Left colon (tissue), 2 donors: ENCODE measurements around the gene BMAL2. TPM values are rescaled to one million over a fixed set of nuclear protein-coding genes. Genes with fewer than 3 reads are reported as not detected.

Experiments used
- ATAC-seq: fragments of 200-7000 bp; cut with Tn5 transposase; one replicate; pipeline ENCODE4 v1.9.1; 2020; ENCODE audit warnings: mild to moderate bottlenecking, moderate library complexity
- DNase-seq, 2 donors: peaks; one replicate each; pipeline ENCODE4 v3.0.0-alpha.2; 2020
- intact Hi-C, 2 donors: fragments of 100-400 bp; cut with DNase I in 1 of 2; cut with micrococcal nuclease in 1 of 2; formaldehyde crosslinking; loops; one replicate each; pipeline versions ENCODE4 v1.11.2 to v1.14.0; 2022; cut with DNase I, micrococcal nuclease
- long read RNA-seq: library from polyadenylated mRNA; unstranded; transcript quantifications from one replicate; pipeline ENCODE4 v2.0.0, GENCODE V29; 2021
- total RNA-seq, 2 donors: library from RNA; stranded (reverse); fragmentation: NEBNext Ultra II Directional; extraction: Animal tissue kit (Norgen Biotek cat#: 25700); gene quantifications; one replicate each; pipeline ENCODE4 v1.2.1, GENCODE V29; 2021
- donor health status: DM: no; HTN: no; CAD: no.
- donor health status: DM: yes; HTN: yes; CAD: no.

The BMAL2 gene
- 1 to 10 TPM; 3.6 to 4.3 TPM for total RNA-seq
- long read RNA-seq, partial matches to known transcripts = 0 of 3 reads
- long read RNA-seq, other reads (novel, unspliced or antisense) = 2 of 3 reads

GRCh38 chr12:27332714-27333402, at the start of gene BMAL2:
Gene BMAL2, plus strand, starts transcription at chr12:27332836. Its CDS starts 237 bp downstream, at chr12:27333073.
- DNase-seq (peak; percentile 27 to 47), ATAC-seq (peak; percentile 75)
- intact Hi-C loops = no loop called here

- ATAC-seq (no peak), DNase-seq (no peak)
- intact Hi-C loops = no loop called here
These were observed 48.6 kb upstream of the BMAL2 start for GRCh38 chr12:27284021-27284420.

- no peak for ATAC-seq
- intact Hi-C loops = no loop called here
- DNase-seq = no peak
These were observed 47.9 kb upstream of the BMAL2 start for GRCh38 chr12:27284751-27285150.

- no peak for DNase-seq
- ATAC-seq = no peak
- intact Hi-C loops = no loop called here
These were observed 47.2 kb upstream of the BMAL2 start for GRCh38 chr12:27285403-27285802.

- intact Hi-C loops = no loop called here
- DNase-seq = no peak
- ATAC-seq = no peak
These were observed 43.2 kb upstream of the BMAL2 start for GRCh38 chr12:27289414-27289813.

- ATAC-seq (peak; percentile 89), DNase-seq (no peak)
- intact Hi-C loops = no loop called here
These were observed 42.0 kb upstream of the BMAL2 start for GRCh38 chr12:27290501-27291168.

GRCh38 chr12:27291862-27292261, 40.8 kb upstream of the BMAL2 start:
- intact Hi-C loops = no loop called here
- DNase-seq = no peak
- no peak for ATAC-seq

- DNase-seq = no peak
- intact Hi-C loops = no loop called here
- ATAC-seq = no peak
These were observed 39.9 kb upstream of the BMAL2 start for GRCh38 chr12:27292718-27293117.

- DNase-seq = no peak
These were observed 39.2 kb upstream of the BMAL2 start for GRCh38 chr12:27293463-27293862.

GRCh38 chr12:27296674-27297073, 36.0 kb upstream of the BMAL2 start:
- no peak for ATAC-seq
- intact Hi-C loops = no loop called here
- DNase-seq = no peak

More at GRCh38 chr12:27293463-27293862, 39.2 kb upstream of the BMAL2 start:
- ATAC-seq = peak; percentile 19
- intact Hi-C loops = no loop called here

- DNase-seq (no peak), ATAC-seq (no peak)
- intact Hi-C loops = no loop called here
These were observed 35.1 kb upstream of the BMAL2 start for GRCh38 chr12:27297566-27297965.

- intact Hi-C loops = no loop called here
- no peak for DNase-seq
- ATAC-seq = no peak
These were observed 33.5 kb upstream of the BMAL2 start for GRCh38 chr12:27299102-27299501.

- intact Hi-C loops = loop anchor here in 1 of 2 donors (5.0 to 10.0 kb wide), 3 partner anchors 43 to 285 kb away; partner anchors contain the start of gene TM7SF3
- no peak for DNase-seq
- ATAC-seq = no peak
These were observed 32.4 kb upstream of the BMAL2 start for GRCh38 chr12:27300226-27300625.

- no peak for DNase-seq
- ATAC-seq = peak; percentile 70
- intact Hi-C loops = loop anchor here in 1 of 2 donors (5.0 to 10.0 kb wide), 3 partner anchors 46 to 289 kb away; partner anchors contain the start of gene TM7SF3
These were observed 29.2 kb upstream of the BMAL2 start for GRCh38 chr12:27303139-27304111.

- intact Hi-C loops = loop anchor here in 1 of 2 donors (5.0 to 10.0 kb wide), 3 partner anchors 48 to 290 kb away; partner anchors contain the start of gene TM7SF3
- no peak for ATAC-seq
- no peak for DNase-seq
These were observed 27.8 kb upstream of the BMAL2 start for GRCh38 chr12:27304856-27305255.

GRCh38 chr12:27305673-27306456, 26.8 kb upstream of the BMAL2 start:
- no peak for DNase-seq
- intact Hi-C loops = loop anchor here in 1 of 2 donors (10.0 kb wide), 2 partner anchors 161 to 291 kb away; partner anchors contain the start of gene TM7SF3
- peak; percentile 30 for ATAC-seq

- intact Hi-C loops = loop anchor here in 1 of 2 donors (10.0 kb wide), 2 partner anchors 165 to 295 kb away; partner anchors contain the start of gene TM7SF3
- DNase-seq (no peak), ATAC-seq (no peak)
These were observed 23.2 kb upstream of the BMAL2 start for GRCh38 chr12:27309293-27309994.
